ENCODE data around the gene ACSF3. TPM values are rescaled to one million over a fixed set of nuclear protein-coding genes. Genes with fewer than 3 reads are reported as not detected.

Gene ACSF3
- total and polyA plus RNA-seq, 2 experiments from 2014 or later, result 27.6 to 32.2 TPM

- Histone ChIP-seq H3K4me3 (no peak overlapping the region), H3K9me3 (ENCODE audit: low read depth) (no peaks in the 10 kb centered on the region), H3K27me3 (no peaks in the 10 kb centered on the region), H3K36me3 (no peaks in the 10 kb centered on the region), H3K4me1 (ENCODE audit: low read depth) (no peaks in the 10 kb centered on the region), H3K27ac (no peak overlapping the region)
- no peak for TF ChIP-seq CTCF (IDR thresholded peaks at IDR 0.05; ENCODE audit: low read depth, low read length)
- no peak for DNase-seq (ENCODE audit: low read depth in 1 of 2, low spot score in 1 of 2)
Measured at GRCh38 chr16:89050868-89051311, 42.8 kb upstream of the ACSF3 start.

GRCh38 chr16:89051521-89052166 is 42.0 kb upstream of the ACSF3 start:
- no peak for DNase-seq (ENCODE audit: low read depth in 1 of 2, low spot score in 1 of 2)
- Histone ChIP-seq H3K4me3 (no peak overlapping the region), H3K9me3 (ENCODE audit: low read depth) (no peaks in the 10 kb centered on the region), H3K27ac (no peak overlapping the region), H3K27me3 (no peaks in the 10 kb centered on the region), H3K36me3 (no peaks in the 10 kb centered on the region), H3K4me1 (ENCODE audit: low read depth) (no peaks in the 10 kb centered on the region)
- no peak for TF ChIP-seq CTCF (IDR thresholded peaks at IDR 0.05; ENCODE audit: low read depth, low read length)

- no peaks in the 10 kb centered on the region for H3K4me1 ChIP-seq (ENCODE audit: low read depth)
- no peak for DNase-seq (ENCODE audit: low read depth in 1 of 2, low spot score in 1 of 2)
- H3K36me3 ChIP-seq, result no peaks in the 10 kb centered on the region
- no peaks in the 10 kb centered on the region for H3K9me3 ChIP-seq (ENCODE audit: low read depth)
- no peak overlapping the region for H3K27ac ChIP-seq
- no peak for TF ChIP-seq CTCF (IDR thresholded peaks at IDR 0.05; ENCODE audit: low read depth, low read length)
- no peaks in the 10 kb centered on the region for H3K27me3 ChIP-seq
- H3K4me3 ChIP-seq, result no peak overlapping the region
Measured at GRCh38 chr16:89052191-89052889, 41.3 kb upstream of the ACSF3 start.

GRCh38 chr16:89052890-89053724 is 40.5 kb upstream of the ACSF3 start:
- TF ChIP-seq CTCF (IDR thresholded peaks at IDR 0.05; ENCODE audit: low read depth, low read length), result no peak
- DNase-seq (ENCODE audit: low read depth in 1 of 2, low spot score in 1 of 2), result no peak
- no peaks in the 10 kb centered on the region for H3K9me3 ChIP-seq (ENCODE audit: low read depth)
- no peaks in the 10 kb centered on the region for H3K36me3 ChIP-seq
- H3K4me3 ChIP-seq, result no peak overlapping the region
- H3K27ac ChIP-seq, result no peak overlapping the region
- no peaks in the 10 kb centered on the region for H3K27me3 ChIP-seq
- no peaks in the 10 kb centered on the region for H3K4me1 ChIP-seq (ENCODE audit: low read depth)

GRCh38 chr16:89053725-89054029 is 40.0 kb upstream of the ACSF3 start:
- TF ChIP-seq CTCF (IDR thresholded peaks at IDR 0.05; ENCODE audit: low read depth, low read length), result no peak

More at GRCh38 chr16:89053725-89054029, 40.0 kb upstream of the ACSF3 start:
- Histone ChIP-seq H3K9me3 (ENCODE audit: low read depth) (no peaks in the 10 kb centered on the region), H3K27me3 (no peaks in the 10 kb centered on the region), H3K4me3 (no peak overlapping the region), H3K4me1 (ENCODE audit: low read depth) (no peaks in the 10 kb centered on the region), H3K36me3 (no peaks in the 10 kb centered on the region), H3K27ac (no peak overlapping the region)
- no peak for DNase-seq (ENCODE audit: low read depth in 1 of 2, low spot score in 1 of 2)
